GM18868 (cell line): ENCODE results near the gene SEMA3D.

Source experiments
- ATAC-seq: cut with Tn5 transposase; IDR thresholded peaks from one replicate; pipeline ENCODE4 v1.9.1; 2021; ENCODE audit warnings: mild to moderate bottlenecking, moderate library complexity; ENCODE audit not compliant: unreplicated experiment

The SEMA3D gene

DNA sequence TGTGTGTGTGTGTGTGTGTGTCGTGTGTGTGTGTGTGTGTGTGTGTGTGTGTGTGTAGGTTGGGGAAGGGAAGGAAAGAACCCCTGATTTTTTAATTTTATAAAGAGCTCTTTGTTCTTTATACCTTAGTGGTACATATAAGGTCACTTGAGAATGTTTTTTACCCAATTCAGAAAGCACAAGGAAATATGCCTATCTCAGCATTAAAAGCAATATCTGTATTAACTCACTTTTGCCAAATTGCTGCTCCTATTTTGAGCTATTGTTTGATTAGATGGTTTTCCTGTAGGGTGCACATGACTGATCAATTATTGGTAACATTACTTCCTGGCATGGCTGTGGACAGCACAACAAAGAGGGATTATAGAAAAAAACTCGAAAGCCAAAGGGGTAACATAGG is 60.5 kb downstream of the SEMA3D start:
- ATAC-seq, result no peak

- no peak for ATAC-seq
These were observed 61.2 kb downstream of the SEMA3D start for GRCh38 chr7:85125651-85126131.

DNA sequence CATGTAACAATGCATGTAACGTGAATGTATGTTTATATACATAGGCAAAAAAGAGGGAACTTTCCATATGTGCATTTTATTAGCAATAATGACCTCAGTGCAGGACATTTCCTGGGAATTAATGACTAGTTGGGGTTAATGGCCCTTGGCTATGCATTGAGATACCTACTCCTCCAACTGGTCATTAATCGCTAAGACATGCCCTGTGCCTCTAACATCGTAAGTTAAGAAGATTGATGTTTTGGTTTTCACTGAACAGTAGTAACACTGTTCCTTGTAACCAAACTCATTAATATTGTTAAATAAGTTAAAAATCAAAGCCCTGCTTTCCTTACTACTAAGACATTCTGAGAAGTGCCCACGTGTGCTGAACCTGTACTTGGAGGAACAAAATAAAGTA is 61.7 kb downstream of the SEMA3D start:
- no peak for ATAC-seq

DNA sequence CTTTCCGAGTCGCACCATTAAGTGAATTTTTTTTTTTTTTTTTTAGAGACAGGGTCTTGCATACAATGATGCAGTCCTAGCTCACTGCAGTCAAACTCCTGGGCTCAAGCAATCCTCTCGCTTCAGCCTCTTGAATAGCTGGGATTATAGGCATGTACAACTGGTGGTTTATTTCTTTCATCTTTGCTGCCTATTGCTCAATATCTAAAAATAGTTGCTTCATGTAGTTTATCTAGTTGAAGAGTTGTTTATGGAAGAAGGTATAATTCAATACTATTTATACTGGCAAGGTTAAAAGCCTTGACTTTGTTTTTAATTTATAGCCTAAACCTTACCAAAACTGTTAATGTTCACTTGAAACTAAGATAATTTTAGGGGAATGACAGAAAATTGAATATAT is 66.9 kb downstream of the SEMA3D start:
- ATAC-seq, result no peak

- ATAC-seq, result no peak
These were observed 71.0 kb downstream of the SEMA3D start for GRCh38 chr7:85115862-85116261.

DNA sequence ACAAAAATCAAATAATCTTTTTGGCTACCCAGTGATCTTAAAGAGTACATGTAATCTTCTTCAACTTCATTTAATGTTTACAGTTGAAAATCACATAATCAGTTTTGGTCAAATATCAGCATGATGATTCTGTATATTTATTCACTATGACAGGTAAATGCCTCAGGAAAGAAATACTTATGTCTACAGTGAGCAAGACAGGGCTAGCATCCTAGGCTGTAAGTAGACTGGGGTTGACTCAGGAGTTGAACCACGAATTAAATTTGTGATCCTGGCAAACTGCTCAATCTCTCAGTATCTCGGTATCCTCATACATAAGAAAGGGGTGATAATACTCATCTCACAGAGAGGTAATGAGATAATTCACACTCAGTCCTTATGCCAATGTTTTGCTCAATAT is 71.8 kb downstream of the SEMA3D start:
- no peak for ATAC-seq

- ATAC-seq, result no peak
These were observed 72.5 kb downstream of the SEMA3D start for GRCh38 chr7:85114342-85114741.

DNA sequence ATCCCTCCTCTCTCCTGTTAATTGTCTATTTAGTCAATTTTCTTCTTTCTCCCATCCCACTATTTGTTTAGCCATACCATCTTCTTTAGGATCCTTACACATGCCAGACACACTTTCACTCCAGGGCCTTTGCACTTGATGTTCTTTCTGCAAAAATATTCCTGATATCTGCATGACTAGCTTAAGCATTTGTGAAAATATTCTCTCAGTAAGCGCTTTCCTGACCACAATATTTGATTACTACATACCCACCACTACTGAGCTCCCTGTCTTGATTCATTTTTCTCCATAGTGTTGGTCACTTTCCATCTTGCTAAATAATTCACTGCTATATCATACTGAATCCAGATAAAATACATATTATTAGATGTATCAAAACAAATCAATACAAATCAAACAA is 75.1 kb downstream of the SEMA3D start:
- no peak for ATAC-seq

DNA sequence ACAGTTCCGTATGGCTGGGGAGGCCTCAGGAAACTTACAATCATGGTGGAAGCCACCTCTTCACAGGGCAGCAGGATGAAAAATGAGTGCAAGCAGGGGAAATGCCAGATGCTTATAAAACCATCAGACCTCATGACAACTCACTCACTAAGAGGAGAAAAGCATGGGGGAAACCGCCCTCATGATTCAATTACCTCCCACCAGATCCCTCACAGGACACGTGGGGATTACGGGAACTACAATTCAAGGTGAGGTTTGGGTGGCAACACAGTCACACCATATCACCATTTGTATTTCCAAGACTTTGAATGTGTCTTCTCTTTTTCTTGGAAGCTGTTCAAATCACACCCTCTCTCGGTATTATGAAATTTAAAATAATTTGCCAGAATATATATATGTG is 80.1 kb downstream of the SEMA3D start:
- no peak for ATAC-seq

DNA sequence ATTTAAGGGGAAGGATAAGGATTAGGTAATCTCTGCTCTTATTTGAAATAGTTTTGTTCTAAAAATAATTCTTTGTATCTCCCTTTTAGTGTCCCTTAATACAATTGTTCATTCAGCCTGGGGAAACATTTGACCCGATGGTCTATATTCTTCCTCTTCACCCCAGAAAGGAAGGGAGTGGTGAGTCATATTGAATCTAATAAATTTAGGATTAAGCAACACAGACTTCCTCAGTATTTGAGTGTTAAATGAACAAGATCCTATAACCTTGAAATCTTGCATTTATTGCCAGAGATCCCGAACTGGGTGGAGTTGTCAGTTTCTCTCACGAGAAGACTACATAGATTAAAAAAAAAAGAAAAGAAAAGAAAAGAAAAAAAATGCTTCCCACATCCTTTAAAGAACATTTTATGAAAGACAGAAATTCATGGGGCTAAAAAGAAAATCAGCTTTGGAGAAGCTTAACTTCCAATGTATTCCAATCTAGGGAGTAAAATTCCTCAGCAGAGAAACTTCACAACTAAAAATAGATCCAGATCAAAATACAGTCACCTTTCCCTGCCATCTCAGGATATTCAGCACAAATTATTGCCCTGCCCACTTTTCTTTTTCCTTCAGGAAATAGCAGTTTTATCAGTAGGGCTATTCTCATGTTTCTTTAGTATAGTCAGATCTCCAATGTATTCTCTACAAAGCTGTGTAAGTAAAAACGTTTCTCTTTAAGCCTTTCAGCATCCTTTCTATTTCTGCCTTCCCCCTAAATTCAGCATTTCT is 82.2 kb downstream of the SEMA3D start:
- no peak for ATAC-seq

DNA sequence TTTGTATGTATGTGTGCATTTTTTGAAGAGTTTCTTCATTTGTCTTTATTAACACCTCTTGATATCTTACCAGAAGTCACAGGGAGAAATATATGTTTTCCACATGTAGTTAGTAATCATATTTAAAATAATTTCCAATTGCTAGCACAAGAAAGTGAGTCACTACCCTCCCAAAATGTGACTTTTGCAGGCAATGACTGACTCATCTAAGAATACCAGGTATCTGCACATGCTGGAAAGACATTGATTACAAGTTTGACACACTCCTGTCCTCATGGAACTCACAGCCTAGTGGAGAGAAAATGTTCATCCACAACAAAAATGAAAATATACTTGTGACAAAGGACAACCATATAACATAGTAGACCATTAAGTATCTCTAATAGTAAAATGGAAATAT is 82.9 kb downstream of the SEMA3D start:
- ATAC-seq, result no peak

DNA sequence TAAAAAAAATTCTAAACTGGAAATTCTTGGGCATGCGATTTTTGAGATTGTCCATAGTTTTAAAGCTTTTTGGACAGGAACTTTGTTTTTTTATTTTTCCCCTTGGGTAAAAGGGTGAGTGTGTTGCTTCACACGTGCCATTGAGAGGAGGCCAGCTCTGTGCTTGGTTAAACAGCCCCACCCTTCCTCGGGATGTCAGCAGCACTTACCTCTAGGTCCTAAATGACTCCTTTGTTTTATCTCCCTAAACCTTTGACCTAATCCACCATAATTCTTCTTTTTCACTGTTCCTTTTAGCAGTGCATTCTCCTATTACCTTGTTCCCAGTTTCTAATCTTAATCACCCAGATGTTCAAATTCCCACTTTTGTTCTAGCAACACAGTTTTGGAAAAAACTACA is 83.5 kb downstream of the SEMA3D start:
- no peak for ATAC-seq

- ATAC-seq, result no peak
These were observed 84.0 kb downstream of the SEMA3D start for GRCh38 chr7:85102813-85103350.

DNA sequence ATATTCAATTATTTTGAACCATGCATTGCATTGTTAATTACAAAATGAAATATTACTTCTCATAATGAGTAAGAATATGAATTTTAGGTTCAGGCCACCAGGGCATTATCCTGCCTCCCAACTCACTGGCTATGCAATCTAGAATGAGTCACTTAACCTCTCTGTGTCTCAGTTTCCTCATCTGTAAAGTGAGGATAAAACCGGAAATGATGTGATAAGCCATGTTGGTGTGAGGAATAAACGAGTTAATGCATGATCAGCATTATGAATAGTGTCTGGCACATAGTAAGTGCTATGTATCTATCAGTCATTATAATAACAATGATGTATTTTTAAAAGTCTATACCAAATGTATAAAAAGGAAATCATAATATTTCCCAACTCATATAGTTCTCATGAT is 85.5 kb downstream of the SEMA3D start:
- ATAC-seq, result no peak

- ATAC-seq, result no peak
These were observed 89.0 kb downstream of the SEMA3D start for GRCh38 chr7:85097844-85098243.

- ATAC-seq, result no peak
These were observed 91.0 kb downstream of the SEMA3D start for GRCh38 chr7:85095806-85096205.

- ATAC-seq, result no peak
These were observed 91.5 kb downstream of the SEMA3D start for GRCh38 chr7:85095366-85095765.

DNA sequence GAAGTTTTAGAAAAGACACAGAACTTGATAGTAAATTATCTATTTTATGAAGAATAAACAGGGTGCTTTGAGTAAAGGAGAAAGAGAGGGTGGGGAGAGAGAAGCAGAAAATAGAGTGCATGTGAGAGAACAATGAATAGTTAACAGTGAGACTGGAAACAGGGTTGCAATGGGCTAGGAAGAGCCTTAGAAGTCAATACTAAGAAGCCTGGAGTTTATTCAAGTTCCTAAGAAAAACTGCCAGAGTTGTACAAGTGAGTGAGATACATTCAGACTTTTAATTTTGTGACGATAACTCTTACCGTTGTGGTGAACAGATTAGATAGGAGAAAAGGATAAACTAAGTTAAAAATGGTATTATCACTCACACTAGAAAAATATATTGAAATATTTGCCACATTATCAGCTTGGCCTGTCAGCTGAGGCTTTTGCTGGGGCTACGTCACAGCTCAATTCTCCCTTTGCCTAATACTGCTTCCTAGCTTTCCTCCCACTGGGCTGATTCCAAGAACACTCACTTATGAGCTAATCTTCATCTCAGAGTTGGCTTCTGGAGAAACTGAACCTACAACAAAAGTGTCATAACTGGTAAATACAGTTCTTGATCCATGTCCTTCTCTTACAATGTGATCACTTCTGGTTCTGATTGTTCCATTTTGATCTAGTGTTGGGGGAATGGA is 92.7 kb downstream of the SEMA3D start:
- ATAC-seq, result no peak

- ATAC-seq, result no peak
These were observed 95.3 kb downstream of the SEMA3D start for GRCh38 chr7:85091565-85091928.

- no peak for ATAC-seq
These were observed 95.8 kb downstream of the SEMA3D start for GRCh38 chr7:85090919-85091564.

DNA sequence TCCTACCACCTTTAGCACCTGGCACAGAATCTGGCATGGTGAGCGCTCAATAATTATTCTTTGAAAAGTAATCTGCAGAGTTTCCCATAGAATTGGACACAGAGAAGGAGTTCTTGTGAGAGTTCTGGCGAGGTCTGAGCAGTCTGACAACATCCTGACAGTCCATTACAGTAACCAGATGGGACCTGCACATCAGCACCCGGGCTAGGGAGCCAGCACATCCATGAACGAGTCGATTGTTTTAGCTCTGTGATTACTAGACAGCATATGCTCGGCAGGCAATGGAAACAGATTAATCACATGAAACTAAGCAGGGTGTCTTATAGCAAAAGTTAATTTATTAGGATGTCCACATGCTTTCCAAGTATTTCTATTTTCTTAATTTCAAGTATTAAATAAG is 96.7 kb downstream of the SEMA3D start:
- no peak for ATAC-seq

GRCh38 chr7:85081846-85082245 is 105.0 kb downstream of the SEMA3D start:
- ATAC-seq, result no peak
